SJSA1 (cell line): Measurements from ENCODE around the gene ADAM12. TPM values are rescaled to one million over a fixed set of nuclear protein-coding genes. Genes with fewer than 3 reads are reported as not detected.
"Not testable (repeated sequence)": the region's sequence is repeated elsewhere in the genome, so short reads cannot be mapped to it uniquely, and the experiment has no call there.

Experiments used
- DNase-seq, 2 experiments: peaks; one replicate each; pipeline ENCODE4 v3.0.0-alpha.2; 2015 to 2020; ENCODE audit warnings: low spot score in 2 of 2, low read depth in 1 of 2
- H3K27ac ChIP-seq: fragments of 250-450 bp; sonication (Bioruptor Pico); 2 replicates; pipeline ENCODE4 v1.5.1; 2020; ENCODE audit warnings: mild to moderate bottlenecking, moderate library complexity
- H3K27me3 ChIP-seq: fragments of 250-450 bp; sonication (Bioruptor Pico); replicated peaks from 2 replicates; pipeline ENCODE4 v1.5.1; 2020; ENCODE audit warnings: mild to moderate bottlenecking, moderate library complexity
- H3K36me3 ChIP-seq: fragments of 250-450 bp; sonication (Bioruptor Pico); 2 replicates; pipeline ENCODE4 v1.5.1; 2020; ENCODE audit warnings: mild to moderate bottlenecking
- H3K4me1 ChIP-seq: fragments of 250-450 bp; sonication (Bioruptor Pico); replicated peaks from 2 replicates; pipeline ENCODE4 v1.6.1; 2021; ENCODE audit warnings: mild to moderate bottlenecking
- H3K4me3 ChIP-seq: fragments of 250-450 bp; sonication (Bioruptor Pico); 2 replicates; pipeline ENCODE4 v1.5.1; 2020; ENCODE audit warnings: mild to moderate bottlenecking
- H3K9me3 ChIP-seq: fragments of 250-450 bp; sonication (Bioruptor Pico); replicated peaks from 2 replicates; pipeline ENCODE4 v1.5.1; 2020; ENCODE audit warnings: mild to moderate bottlenecking
- total RNA-seq: library from RNA; depleted of rRNA; stranded (reverse); fragments of >200 nt; shearing (Covaris generic); gene quantifications from 2 replicates; pipeline ENCODE4 v1.2.3, GENCODE V29; 2014

The ADAM12 gene
- total RNA-seq, 1 experiment from 2014 or later, result 3.6 TPM

- Histone ChIP-seq H3K9me3 (no peaks in the 10 kb centered on the region), H3K27ac (peak overlapping the region; percentile 78), H3K36me3 (no peaks in the 10 kb centered on the region), H3K4me3 (no peak overlapping the region), H3K4me1 (peaks cover 26% of the 10 kb centered on the region), H3K27me3 (no peaks in the 10 kb centered on the region)
- DNase-seq, result peak; percentile 86 to 90
Measured at GRCh38 chr10:126397640-126398382, 9.5 kb upstream of the ADAM12 start.

DNA sequence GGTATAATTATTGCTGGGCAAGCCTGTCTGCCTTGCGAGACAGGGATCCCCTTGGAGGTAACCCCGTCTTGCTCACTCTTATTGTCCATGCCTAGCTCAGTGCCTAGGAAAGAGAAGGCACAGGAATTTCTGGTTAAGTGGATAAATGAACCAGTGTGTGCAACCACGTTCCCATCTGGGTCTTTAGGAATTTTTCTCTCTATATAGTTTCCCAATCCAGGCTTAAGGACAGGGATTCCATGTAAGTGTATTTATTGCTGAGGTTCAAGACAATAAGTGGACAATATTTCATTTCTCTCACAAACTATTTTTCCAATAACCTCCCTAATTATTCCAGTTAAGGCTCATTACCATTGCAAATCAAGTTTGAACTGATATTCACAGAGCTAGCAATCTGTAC is 8.9 kb upstream of the ADAM12 start:
- H3K9me3 ChIP-seq, result no peaks in the 10 kb centered on the region
- no peaks in the 10 kb centered on the region for H3K36me3 ChIP-seq
- peak overlapping the region; percentile 78 for H3K27ac ChIP-seq
- H3K4me3 ChIP-seq, result no peak overlapping the region
- H3K4me1 ChIP-seq, result peaks cover 26% of the 10 kb centered on the region
- no peaks in the 10 kb centered on the region for H3K27me3 ChIP-seq
- no peak for DNase-seq

DNA sequence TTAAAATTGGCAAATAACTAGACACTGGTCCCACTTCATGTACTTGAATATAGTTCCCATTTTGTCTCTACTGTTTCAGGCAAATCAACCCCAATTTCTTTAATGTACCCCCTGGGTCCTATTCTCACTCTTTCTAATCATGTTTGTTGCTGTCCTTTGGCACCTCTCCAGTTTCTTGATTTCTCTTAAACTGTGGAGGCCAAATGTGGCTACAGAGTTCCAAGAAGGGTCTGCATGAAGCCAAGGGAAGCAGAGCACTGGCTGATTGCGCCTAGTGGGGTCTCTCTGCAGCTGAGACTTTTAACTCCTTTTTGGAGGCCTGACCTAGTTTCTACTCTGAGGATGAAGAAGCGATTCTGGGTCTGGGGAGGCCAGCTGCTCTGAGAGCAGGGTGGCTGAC is 6.7 kb upstream of the ADAM12 start:
- H3K36me3 ChIP-seq, result no peaks in the 10 kb centered on the region
- H3K27me3 ChIP-seq, result no peaks in the 10 kb centered on the region
- no peak for DNase-seq
- H3K4me3 ChIP-seq, result no peak overlapping the region
- H3K9me3 ChIP-seq, result no peaks in the 10 kb centered on the region
- no peak overlapping the region for H3K27ac ChIP-seq
- H3K4me1 ChIP-seq, result peaks cover 26% of the 10 kb centered on the region

DNA sequence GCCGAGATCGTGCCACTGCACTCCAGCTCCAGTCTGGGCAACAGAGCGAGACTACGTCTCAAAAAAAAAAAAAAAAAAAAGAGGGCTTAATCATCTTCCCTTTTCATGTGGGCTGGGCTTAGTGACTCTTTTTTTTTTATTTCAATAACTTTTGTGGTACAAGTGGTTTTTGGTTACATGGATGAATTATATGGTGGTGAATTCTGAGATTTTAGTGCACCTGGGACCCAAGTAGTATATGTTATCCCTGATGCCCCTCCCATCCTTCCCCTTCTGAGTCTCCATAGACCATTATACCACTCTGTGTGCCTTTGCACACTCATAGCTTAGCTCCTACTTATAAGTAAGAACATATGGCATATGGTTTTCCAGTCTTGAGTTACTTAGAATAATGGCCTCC is 4.8 kb upstream of the ADAM12 start:
- H3K4me3 ChIP-seq, result no peak overlapping the region

GRCh38 chr10:126392469-126392868 is 4.2 kb upstream of the ADAM12 start:
- DNase-seq, result no peak
- H3K27ac ChIP-seq, result no peak overlapping the region
- peaks cover 19% of the 10 kb centered on the region for H3K4me1 ChIP-seq
- H3K36me3 ChIP-seq, result no peaks in the 10 kb centered on the region; the same call in 1 of the 2 replicates
- H3K27me3 ChIP-seq, result no peaks in the 10 kb centered on the region; the same call in 1 of the 2 replicates
- no peaks in the 10 kb centered on the region for H3K9me3 ChIP-seq
- H3K4me3 ChIP-seq, result no peak overlapping the region

More for the DNA sequence above, 4.8 kb upstream of the ADAM12 start:
- Histone ChIP-seq H3K27ac (no peak overlapping the region), H3K36me3 (no peaks in the 10 kb centered on the region; the same call in 1 of the 2 replicates), H3K9me3 (no peaks in the 10 kb centered on the region), H3K27me3 (no peaks in the 10 kb centered on the region; the same call in 1 of the 2 replicates), H3K4me1 (peaks cover 19% of the 10 kb centered on the region)
- no peak for DNase-seq

DNA sequence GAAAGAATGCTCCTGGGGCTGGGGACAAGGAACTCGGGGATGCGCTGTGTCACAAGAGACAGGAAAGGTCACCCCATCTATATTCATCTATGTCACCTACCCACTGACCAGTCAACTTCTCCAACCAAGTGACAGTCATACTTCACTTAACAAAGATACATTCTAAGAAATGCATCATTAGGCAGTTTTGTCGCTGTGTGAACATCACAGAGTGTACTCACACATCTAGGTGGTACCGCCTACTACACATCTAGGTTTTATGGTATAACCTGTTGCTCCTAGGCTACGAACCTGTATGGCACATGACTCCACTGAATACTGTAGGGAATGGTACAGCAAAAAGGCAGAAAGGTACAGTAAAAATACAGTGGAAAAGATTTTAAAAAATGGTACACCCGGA is 3.8 kb upstream of the ADAM12 start:
- H3K27ac ChIP-seq, result no peak overlapping the region
- no peaks in the 10 kb centered on the region for H3K9me3 ChIP-seq
- H3K36me3 ChIP-seq, result no peaks in the 10 kb centered on the region; the same call in 1 of the 2 replicates
- no peak overlapping the region for H3K4me3 ChIP-seq
- no peaks in the 10 kb centered on the region; the same call in 1 of the 2 replicates for H3K27me3 ChIP-seq
- no peak for DNase-seq
- H3K4me1 ChIP-seq, result peaks cover 19% of the 10 kb centered on the region

DNA sequence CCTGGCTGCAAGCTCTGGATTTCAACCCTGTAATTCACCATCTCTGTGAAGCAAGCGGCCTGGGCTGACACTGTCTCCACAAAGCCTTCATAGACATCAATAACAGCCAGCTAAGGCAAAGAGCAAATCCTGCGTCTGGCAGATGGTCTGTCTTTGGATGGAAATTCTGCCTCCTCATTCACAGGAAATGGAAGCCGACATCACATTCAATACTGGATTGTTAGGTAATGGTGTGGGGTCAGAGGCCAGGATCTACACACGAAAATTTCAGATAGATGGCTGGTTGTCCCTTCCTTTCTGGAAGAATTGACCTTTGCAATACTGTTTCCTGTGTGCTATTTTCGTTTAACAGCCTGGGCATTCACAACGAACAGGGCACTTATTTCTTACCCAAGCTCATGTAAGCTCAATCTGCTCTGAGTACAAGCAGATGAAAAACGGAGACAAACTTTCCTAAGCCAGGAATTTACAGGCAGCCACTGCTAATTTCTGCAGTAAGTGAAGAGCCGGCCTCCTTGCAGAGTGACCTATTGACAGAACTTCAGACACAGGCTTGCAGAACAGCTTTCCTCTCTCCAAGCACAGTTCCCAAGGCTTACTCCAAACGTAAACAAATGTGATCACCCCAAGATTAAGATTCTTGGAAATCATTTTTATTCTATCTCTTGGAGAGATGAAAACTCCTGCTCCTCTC is 3.1 kb upstream of the ADAM12 start:
- Histone ChIP-seq H3K27ac (no peak overlapping the region), H3K4me3 (no peak overlapping the region), H3K27me3 (no peaks in the 10 kb centered on the region; the same call in 1 of the 2 replicates), H3K36me3 (no peaks in the 10 kb centered on the region; the same call in 1 of the 2 replicates), H3K9me3 (no peaks in the 10 kb centered on the region), H3K4me1 (peaks cover 15% of the 10 kb centered on the region)
- DNase-seq, result no peak

DNA sequence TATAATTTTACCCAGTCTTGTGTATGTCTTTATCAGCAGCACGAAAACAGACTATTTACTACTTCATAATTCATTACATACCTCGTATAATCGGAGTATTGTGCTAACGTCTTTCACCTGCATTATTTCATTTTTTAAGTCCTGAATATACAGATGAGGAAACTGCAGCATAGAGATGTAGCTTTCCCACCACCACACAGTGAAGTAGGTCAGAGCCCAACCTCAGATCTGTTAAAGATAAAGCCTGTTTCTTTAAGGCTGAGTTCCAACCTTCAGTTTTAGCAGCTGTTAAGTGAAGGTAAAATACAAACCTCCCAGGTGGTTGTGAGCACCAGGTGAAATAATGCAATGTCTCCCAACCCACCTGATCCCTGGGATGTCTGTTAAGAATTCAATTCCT is 2.0 kb upstream of the ADAM12 start:
- H3K9me3 ChIP-seq, result no peaks in the 10 kb centered on the region
- no peak overlapping the region for H3K4me3 ChIP-seq
- no peak overlapping the region for H3K27ac ChIP-seq
- no peaks in the 10 kb centered on the region; the same call in 1 of the 2 replicates for H3K27me3 ChIP-seq
- no peaks in the 10 kb centered on the region; the same call in 1 of the 2 replicates for H3K36me3 ChIP-seq
- H3K4me1 ChIP-seq, result peaks cover 15% of the 10 kb centered on the region
- no peak for DNase-seq

DNA sequence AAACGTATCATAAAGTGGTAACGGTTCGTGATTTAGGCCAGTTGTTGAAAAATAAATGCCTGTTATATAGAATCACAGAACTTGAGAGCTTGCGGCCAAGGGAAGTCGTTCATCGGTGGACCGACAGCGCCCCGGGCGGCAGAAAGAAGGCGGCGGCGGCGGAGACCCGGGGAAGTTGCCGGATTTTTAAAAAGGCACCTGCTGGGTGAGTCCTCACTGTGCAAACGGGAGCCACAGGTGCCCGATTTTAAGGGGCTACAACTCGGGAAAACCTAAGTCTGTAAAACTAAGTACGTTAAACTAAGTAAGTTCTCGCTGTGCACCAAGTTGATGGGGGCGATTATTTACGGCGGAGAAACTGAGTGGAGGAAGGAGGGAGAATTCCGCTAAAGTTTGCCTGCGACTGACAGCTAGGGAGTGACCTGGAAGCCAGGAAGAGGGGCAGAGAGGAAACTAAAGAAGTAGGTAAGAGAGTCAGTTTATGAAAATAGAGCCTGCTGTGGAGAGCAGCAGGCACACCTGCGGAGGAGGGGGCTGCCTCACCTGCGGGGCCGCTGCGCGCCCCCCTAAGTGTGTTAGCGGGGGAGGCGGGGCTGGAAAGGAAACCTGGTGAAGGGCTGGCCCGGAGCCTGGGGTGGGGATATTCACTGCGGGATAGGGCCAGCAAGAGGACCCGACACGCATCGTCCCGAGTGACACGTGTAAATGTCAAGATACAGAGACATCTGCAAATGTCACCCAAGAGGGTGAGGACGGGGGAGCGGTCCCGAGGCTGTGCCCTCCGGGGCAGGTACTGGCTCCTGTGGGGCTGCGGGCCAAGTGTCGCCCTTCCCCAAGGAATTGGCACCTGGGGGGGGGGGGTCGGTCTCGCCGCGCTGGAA is 996 bp downstream of the ADAM12 start:
- peak; percentile 66 to 70 for DNase-seq
- H3K27ac ChIP-seq, result no peak overlapping the region
- no peaks in the 10 kb centered on the region; the same call in 1 of the 2 replicates for H3K36me3 ChIP-seq

GRCh38 chr10:126384269-126384873 is 3.9 kb downstream of the ADAM12 start:
- H3K27ac ChIP-seq, result peak overlapping the region; percentile 37
- H3K36me3 ChIP-seq, result no peaks in the 10 kb centered on the region; the same call in 1 of the 2 replicates
- DNase-seq, result peak in 1 of 2 experiments; percentile 22
- H3K9me3 ChIP-seq, result no peaks in the 10 kb centered on the region
- no peaks in the 10 kb centered on the region; the same call in 1 of the 2 replicates for H3K27me3 ChIP-seq
- peaks cover 24% of the 10 kb centered on the region for H3K4me1 ChIP-seq
- no peak overlapping the region for H3K4me3 ChIP-seq

More for the DNA sequence above, 996 bp downstream of the ADAM12 start:
- no peaks in the 10 kb centered on the region for H3K9me3 ChIP-seq
- H3K4me3 ChIP-seq, result peak overlapping the region; percentile 59
- no peaks in the 10 kb centered on the region; the same call in 1 of the 2 replicates for H3K27me3 ChIP-seq
- peaks cover 24% of the 10 kb centered on the region for H3K4me1 ChIP-seq

- no peaks in the 10 kb centered on the region for H3K36me3 ChIP-seq
- H3K4me3 ChIP-seq, result no peak overlapping the region
- DNase-seq, result no peak
- H3K27ac ChIP-seq, result no peak overlapping the region
- H3K9me3 ChIP-seq, result no peaks in the 10 kb centered on the region
- H3K27me3 ChIP-seq, result no peaks in the 10 kb centered on the region
- peaks cover 9% of the 10 kb centered on the region for H3K4me1 ChIP-seq
Measured at GRCh38 chr10:126380352-126381076, 7.8 kb downstream of the ADAM12 start.

GRCh38 chr10:126379166-126379565 is 9.1 kb downstream of the ADAM12 start:
- H3K9me3 ChIP-seq, result not testable (repeated sequence)

More at GRCh38 chr10:126379166-126379565, 9.1 kb downstream of the ADAM12 start:
- H3K27ac ChIP-seq, H3K4me1 ChIP-seq, H3K4me3 ChIP-seq, H3K36me3 ChIP-seq, H3K27me3 ChIP-seq, DNase-seq: not testable (repeated sequence)
